ENCODE results near the gene GPR160. TPM values are rescaled to one million over a fixed set of nuclear protein-coding genes. Genes with fewer than 3 reads are reported as not detected.
A peak's percentile ranks its signal among the peaks of the same experiment; 100 is the strongest.

The GPR160 gene
- polyA plus RNA-seq, 3 donors: 10.0 to 19.7 (median 11.5) TPM

DNA sequence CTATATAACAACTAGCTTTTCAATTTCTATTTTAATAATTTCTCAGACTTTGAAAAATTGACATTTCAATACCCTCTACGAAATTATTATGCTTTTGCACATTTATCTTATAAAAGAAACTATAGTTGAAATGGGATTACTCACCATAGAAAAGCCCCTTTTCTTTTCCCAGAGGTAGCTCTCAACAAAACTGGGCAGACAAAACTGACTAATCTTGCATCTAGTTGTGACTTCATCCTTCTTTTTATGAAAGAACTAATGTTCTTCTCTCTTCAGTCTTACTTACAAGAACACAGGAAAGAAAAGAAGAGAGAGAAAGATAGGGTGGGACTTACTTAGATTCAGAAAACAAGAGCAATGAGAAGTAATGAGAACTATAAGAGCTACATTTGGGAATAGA, 61.0 kb downstream of the GPR160 start:
- peaks cover 6% of the 10 kb centered on the region for H4K20me1 ChIP-seq (ENCODE audit: insufficient read depth, low read length)
- DNase-seq: no peak
- Mint-ChIP-seq H3K36me3 (peaks cover 79 to 91% of the 10 kb centered on the region in 2 donors), H3K9me3 (no peaks in the 10 kb centered on the region), H3K4me3 (no peak overlapping the region), H3K27me3 (ENCODE audit: low read depth in 3 of 3) (no peaks in the 10 kb centered on the region), H3K4me1 (no peaks in the 10 kb centered on the region), H3K27ac (no peak overlapping the region)
- TF ChIP-seq, protein P1, sequence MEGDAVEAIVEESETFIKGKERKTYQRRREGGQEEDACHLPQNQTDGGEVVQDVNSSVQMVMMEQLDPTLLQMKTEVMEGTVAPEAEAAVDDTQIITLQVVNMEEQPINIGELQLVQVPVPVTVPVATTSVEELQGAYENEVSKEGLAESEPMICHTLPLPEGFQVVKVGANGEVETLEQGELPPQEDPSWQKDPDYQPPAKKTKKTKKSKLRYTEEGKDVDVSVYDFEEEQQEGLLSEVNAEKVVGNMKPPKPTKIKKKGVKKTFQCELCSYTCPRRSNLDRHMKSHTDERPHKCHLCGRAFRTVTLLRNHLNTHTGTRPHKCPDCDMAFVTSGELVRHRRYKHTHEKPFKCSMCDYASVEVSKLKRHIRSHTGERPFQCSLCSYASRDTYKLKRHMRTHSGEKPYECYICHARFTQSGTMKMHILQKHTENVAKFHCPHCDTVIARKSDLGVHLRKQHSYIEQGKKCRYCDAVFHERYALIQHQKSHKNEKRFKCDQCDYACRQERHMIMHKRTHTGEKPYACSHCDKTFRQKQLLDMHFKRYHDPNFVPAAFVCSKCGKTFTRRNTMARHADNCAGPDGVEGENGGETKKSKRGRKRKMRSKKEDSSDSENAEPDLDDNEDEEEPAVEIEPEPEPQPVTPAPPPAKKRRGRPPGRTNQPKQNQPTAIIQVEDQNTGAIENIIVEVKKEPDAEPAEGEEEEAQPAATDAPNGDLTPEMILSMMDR (IDR thresholded peaks at IDR 0.05): no peak
- no peak overlapping the region for H3K9ac ChIP-seq (ENCODE audit: insufficient read depth, low read length, poor library complexity, severe bottlenecking)
- H3K27ac ChIP-seq (ENCODE audit: low read depth in 1 of 2, low read length in 2 of 2): peak overlapping the region in 1 of 2 donors; percentile 17
- H3K79me2 ChIP-seq (ENCODE audit: insufficient read depth, low read length): no peaks in the 10 kb centered on the region
- no CpG with 5 or more reads among the region's 1 CpG for WGBS (ENCODE audit: insufficient coverage)
- no peaks in the 10 kb centered on the region for H3K9me3 ChIP-seq (replicated peaks in 1 of 2; ENCODE audit: control insufficient read depth in 1 of 2, insufficient read depth in 1 of 2, low read length in 2 of 2)
- no peaks in the 10 kb centered on the region for H3K4me1 ChIP-seq (ENCODE audit: control insufficient read depth in 1 of 2, insufficient read depth in 2 of 2, low read length in 2 of 2)
- no peak overlapping the region for H2AFZ ChIP-seq (ENCODE audit: insufficient read depth, low read depth, low read length, poor library complexity, severe bottlenecking)
- intact Hi-C loops (cut with micrococcal nuclease): no loop called here
- no peaks in the 10 kb centered on the region for H3K27me3 ChIP-seq (ENCODE audit: control insufficient read depth in 2 of 2, insufficient read depth in 2 of 2, low read length in 2 of 2)
- H3K4me3 ChIP-seq (replicated peaks in 1 of 3; ENCODE audit: low read depth in 2 of 3, low read length in 3 of 3): no peak overlapping the region
- H3K4me2 ChIP-seq (replicated peaks; ENCODE audit: extremely low read depth, low read length, poor library complexity, severe bottlenecking): no peak overlapping the region
- peaks cover 95 to 100% of the 10 kb centered on the region in 2 donors for H3K36me3 ChIP-seq (replicated peaks in 1 of 2; ENCODE audit: control insufficient read depth in 1 of 2, insufficient read depth in 2 of 2, low read length in 2 of 2)

DNA sequence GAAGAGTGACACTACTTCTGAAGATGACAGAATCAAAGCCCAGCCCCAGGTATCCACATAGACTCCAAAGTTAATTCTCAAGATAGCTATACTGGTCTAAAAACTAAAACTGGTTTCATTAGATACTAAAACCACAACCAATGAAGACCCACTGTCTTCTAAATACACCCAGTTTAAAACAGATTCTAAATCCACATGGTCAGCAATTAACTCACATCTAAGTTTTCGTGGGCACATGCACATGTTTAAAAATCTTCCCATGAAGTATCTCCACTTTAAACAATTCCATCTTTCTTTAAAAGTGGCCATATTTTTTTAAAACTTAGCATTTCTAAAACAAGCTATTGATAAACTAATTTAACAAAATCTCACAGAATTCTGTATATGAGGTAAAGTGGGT, 63.1 kb downstream of the GPR160 start:
- no peak overlapping the region for H3K27ac Mint-ChIP-seq
- TF ChIP-seq, protein P1 (IDR thresholded peaks at IDR 0.05): no peak
- no peak for DNase-seq
- intact Hi-C loops (cut with micrococcal nuclease): no loop called here
- H3K4me1 Mint-ChIP-seq: no peaks in the 10 kb centered on the region
- no peaks in the 10 kb centered on the region for H3K9me3 Mint-ChIP-seq
- Histone ChIP-seq H4K20me1 (ENCODE audit: insufficient read depth, low read length) (peaks cover 2% of the 10 kb centered on the region), H3K36me3 (replicated peaks in 1 of 2; ENCODE audit: control insufficient read depth in 1 of 2, insufficient read depth in 2 of 2, low read length in 2 of 2) (peaks cover 93 to 99% of the 10 kb centered on the region in 2 donors), H3K79me2 (ENCODE audit: insufficient read depth, low read length) (no peaks in the 10 kb centered on the region), H3K27me3 (ENCODE audit: control insufficient read depth in 2 of 2, insufficient read depth in 2 of 2, low read length in 2 of 2) (no peaks in the 10 kb centered on the region), H3K4me3 (replicated peaks in 1 of 3; ENCODE audit: low read depth in 2 of 3, low read length in 3 of 3) (no peak overlapping the region), H3K9ac (ENCODE audit: insufficient read depth, low read length, poor library complexity, severe bottlenecking) (no peak overlapping the region), H3K4me1 (ENCODE audit: control insufficient read depth in 1 of 2, insufficient read depth in 2 of 2, low read length in 2 of 2) (no peaks in the 10 kb centered on the region), H3K4me2 (replicated peaks; ENCODE audit: extremely low read depth, low read length, poor library complexity, severe bottlenecking) (no peak overlapping the region), H3K27ac (ENCODE audit: low read depth in 1 of 2, low read length in 2 of 2) (no peak overlapping the region), H2AFZ (ENCODE audit: insufficient read depth, low read depth, low read length, poor library complexity, severe bottlenecking) (no peak overlapping the region), H3K9me3 (replicated peaks in 1 of 2; ENCODE audit: control insufficient read depth in 1 of 2, insufficient read depth in 1 of 2, low read length in 2 of 2) (no peaks in the 10 kb centered on the region)
- no CpG with 5 or more reads among the region's 1 CpG for WGBS (ENCODE audit: insufficient coverage)
- peaks cover 73 to 89% of the 10 kb centered on the region in 2 donors for H3K36me3 Mint-ChIP-seq
- no peak overlapping the region for H3K4me3 Mint-ChIP-seq
- H3K27me3 Mint-ChIP-seq (ENCODE audit: low read depth in 3 of 3): no peaks in the 10 kb centered on the region

Data from CD14-positive monocyte (primary cell).